GM12801 (cell line): ENCODE measurements around the gene ESPL1.

Experiments
- TF ChIP-seq, protein P1 (sequence below): IDR thresholded peaks from one replicate; pipeline ENCODE4 v1.5.1; 2011; ENCODE audit warnings: control low read depth; ENCODE audit not compliant: insufficient read length; ENCODE audit errors: extremely low read depth

Gene ESPL1

GRCh38 chr12:53298164-53298563 lies 30.1 kb downstream of the ESPL1 start:
- TF ChIP-seq, protein P1, sequence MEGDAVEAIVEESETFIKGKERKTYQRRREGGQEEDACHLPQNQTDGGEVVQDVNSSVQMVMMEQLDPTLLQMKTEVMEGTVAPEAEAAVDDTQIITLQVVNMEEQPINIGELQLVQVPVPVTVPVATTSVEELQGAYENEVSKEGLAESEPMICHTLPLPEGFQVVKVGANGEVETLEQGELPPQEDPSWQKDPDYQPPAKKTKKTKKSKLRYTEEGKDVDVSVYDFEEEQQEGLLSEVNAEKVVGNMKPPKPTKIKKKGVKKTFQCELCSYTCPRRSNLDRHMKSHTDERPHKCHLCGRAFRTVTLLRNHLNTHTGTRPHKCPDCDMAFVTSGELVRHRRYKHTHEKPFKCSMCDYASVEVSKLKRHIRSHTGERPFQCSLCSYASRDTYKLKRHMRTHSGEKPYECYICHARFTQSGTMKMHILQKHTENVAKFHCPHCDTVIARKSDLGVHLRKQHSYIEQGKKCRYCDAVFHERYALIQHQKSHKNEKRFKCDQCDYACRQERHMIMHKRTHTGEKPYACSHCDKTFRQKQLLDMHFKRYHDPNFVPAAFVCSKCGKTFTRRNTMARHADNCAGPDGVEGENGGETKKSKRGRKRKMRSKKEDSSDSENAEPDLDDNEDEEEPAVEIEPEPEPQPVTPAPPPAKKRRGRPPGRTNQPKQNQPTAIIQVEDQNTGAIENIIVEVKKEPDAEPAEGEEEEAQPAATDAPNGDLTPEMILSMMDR, result no peak

DNA sequence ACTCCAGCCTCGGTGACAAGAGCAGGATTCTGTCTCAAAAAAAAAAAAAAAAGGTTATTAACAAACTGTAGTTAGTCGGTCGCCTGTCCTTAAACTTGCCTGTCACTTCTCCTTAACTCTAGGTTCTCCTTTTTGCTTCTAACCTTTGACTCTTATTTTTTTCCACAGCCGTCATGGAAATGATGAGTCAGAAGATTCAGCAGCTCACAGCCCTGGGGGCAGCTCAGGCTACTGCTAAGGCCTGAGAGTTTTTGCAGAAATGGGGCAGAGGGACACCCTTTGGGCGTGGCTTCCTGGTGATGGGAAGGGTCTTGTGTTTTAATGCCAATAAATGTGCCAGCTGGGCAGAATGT lies 31.0 kb downstream of the ESPL1 start:
- TF ChIP-seq, protein P1, result no peak

DNA sequence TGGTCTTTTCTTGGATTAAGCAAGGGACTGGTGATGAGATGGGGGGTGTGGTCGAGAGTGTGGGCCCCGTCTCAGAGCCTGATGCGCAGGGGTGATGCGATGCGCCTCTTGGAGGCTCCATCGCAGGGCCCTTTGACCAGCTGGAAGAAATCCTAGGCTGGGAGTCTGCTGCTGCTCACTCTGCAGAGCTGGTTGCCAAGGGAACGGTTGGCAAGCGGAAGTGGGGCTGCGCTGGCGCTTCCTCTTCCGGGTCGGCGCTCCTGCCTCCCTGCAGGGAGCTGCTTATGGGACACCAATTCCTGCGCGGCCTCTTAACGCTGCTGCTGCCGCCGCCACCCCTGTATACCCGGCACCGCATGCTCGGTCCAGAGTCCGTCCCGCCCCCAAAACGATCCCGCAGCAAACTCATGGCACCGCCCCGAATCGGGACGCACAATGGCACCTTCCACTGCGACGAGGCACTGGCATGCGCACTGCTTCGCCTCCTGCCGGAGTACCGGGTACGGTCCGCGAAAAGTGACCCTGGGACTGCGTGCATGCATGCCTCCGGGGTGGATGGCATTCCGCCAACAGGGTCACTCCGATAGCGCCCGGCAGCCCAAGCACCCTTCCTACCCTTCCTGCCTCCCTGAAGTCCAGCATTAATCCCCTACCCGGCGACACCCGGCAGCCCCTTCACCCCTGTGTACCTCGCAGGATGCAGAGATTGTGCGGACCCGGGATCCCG lies 31.5 kb downstream of the ESPL1 start, which contains the start of gene MYG1:
Gene MYG1, plus strand, starts transcription at position 242 of the 727 bp plus-strand sequence. Its CDS starts 43 bp downstream, at position 285.
- TF ChIP-seq, protein P1, result no peak

- TF ChIP-seq, protein P1, result no peak
Observed at GRCh38 chr12:53300187-53300586, 32.1 kb downstream of the ESPL1 start.

GRCh38 chr12:53302903-53303302 lies 34.8 kb downstream of the ESPL1 start:
- TF ChIP-seq, protein P1, result no peak

DNA sequence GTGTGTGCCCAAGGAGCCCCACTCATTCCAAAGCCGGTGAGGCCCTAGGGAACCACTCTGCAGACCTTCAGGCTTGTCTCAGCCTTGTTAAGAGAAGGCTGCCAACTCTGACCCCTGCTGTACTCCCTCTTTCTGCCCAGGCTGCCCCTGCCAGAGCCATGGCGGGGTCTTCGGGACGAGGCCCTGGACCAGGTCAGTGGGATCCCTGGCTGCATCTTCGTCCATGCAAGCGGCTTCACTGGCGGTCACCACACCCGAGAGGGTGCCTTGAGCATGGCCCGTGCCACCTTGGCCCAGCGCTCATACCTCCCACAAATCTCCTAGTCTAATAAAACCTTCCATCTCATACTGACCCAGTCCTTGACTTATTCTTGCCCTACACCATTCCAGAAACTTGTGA lies 38.7 kb downstream of the ESPL1 start:
- TF ChIP-seq, protein P1, result no peak

DNA sequence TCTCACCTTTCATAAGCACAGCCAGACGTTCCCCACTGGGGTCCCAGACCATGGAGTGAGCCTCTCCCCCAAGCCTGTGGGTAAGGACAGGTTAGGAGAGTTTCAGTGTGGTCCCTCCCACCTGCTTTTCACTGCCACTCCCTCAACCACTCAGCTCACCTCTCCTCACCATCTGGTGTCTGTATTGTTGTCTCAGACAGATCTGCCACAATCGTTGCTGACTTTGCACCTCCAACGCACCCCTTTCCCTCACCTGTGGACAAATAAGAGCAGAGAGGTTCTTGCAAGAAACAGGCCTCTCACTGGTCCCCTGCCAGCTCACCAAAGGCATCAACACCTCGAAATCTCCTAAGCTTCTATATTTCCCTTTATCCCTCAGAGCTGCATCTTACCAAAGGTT lies 40.2 kb downstream of the ESPL1 start:
- TF ChIP-seq, protein P1, result no peak

DNA sequence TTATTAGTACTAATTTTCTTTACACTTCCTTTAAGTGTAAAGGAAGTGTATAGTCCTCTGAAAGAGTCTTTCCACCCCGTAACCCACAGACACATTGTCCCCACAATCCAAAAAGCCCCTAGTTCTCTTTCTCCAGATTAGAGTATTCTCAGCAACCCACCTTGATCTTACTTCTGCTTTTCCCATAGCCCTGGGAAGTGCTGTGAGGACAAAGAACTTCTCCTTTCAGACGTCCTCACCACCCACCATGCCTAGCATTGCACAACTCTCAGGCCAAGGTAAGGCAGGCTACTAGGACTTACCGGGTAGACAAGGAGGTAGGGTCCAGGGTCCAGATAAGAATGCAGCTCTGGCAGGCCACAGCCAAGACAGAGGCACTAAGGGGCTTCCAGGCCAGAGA lies 45.9 kb downstream of the ESPL1 start:
- TF ChIP-seq, protein P1, result no peak
